Tibial nerve (tissue), 4 donors: ENCODE results near the gene ING3. TPM values are rescaled to one million over a fixed set of nuclear protein-coding genes. Genes with fewer than 3 reads are reported as not detected.

Experiments used
- DNase-seq, 2 donors: peaks; one replicate each; pipeline ENCODE4 v3.0.0-alpha.2; 2019; ENCODE audit warnings: low spot score in 2 of 2
- H3K27ac ChIP-seq, 4 donors: fragments of 200-600 bp; sonication (generic) in 3 of 4; one replicate each; pipeline ENCODE4 v1.5.1; 2017 to 2019; ENCODE audit warnings: mild to moderate bottlenecking in 1 of 4
- H3K27me3 ChIP-seq, 2 donors: fragments of 200-600 bp; sonication (generic) in 1 of 2; one replicate each; pipeline versions ENCODE4 v1.5.1 to v1.6.0; 2017 to 2019
- H3K36me3 ChIP-seq, 3 donors: fragments of 200-600 bp; sonication (generic); one replicate each; pipeline ENCODE4 v1.5.1; 2018 to 2019
- H3K4me1 ChIP-seq, 4 donors: fragments of 200-600 bp; sonication (generic) in 3 of 4; one replicate each; pipeline ENCODE4 v1.5.1; 2017 to 2019
- H3K4me3 ChIP-seq, 4 donors: fragments of 200-600 bp; sonication (generic) in 3 of 4; one replicate each; pipeline ENCODE4 v1.5.1; 2017 to 2019; ENCODE audit warnings: mild to moderate bottlenecking in 1 of 4, moderate library complexity in 1 of 4
- H3K9me3 ChIP-seq, 4 donors: fragments of 200-600 bp; sonication (generic) in 3 of 4; one replicate each; pipeline ENCODE4 v1.5.1; 2017 to 2019
- CTCF ChIP-seq, 5 experiments: fragments of 200-600 bp in 3 of 5; fragments of 450-650 bp in 2 of 5; sonication (generic) in 3 of 5; IDR thresholded peaks; one replicate each; pipeline ENCODE4 v1.5.1; 2016 to 2019; ENCODE audit warnings: antibody characterized with exemption in 5 of 5, mild to moderate bottlenecking in 3 of 5, moderate library complexity in 2 of 5
- EP300 ChIP-seq, 2 donors: sonication (generic); formaldehyde crosslinking; IDR thresholded peaks; one replicate each; pipeline ENCODE4 v1.6.1; 2017; ENCODE audit warnings: antibody characterized with exemption in 2 of 2, mild to moderate bottlenecking in 1 of 2
- POLR2A ChIP-seq, 2 donors: fragments of 450-650 bp; IDR thresholded peaks; one replicate each; pipeline ENCODE4 v1.6.1; 2017; ENCODE audit warnings: antibody characterized with exemption in 2 of 2, mild to moderate bottlenecking in 2 of 2, moderate library complexity in 2 of 2
- WGBS, 2 donors: methylation state at CpG; one replicate each; pipeline ENCODE4 v1.1.5; 2018; 5-methylcytosine and 5-hydroxymethylcytosine counted together
- total RNA-seq, 4 donors: library from RNA; depleted of rRNA; stranded (reverse); fragments of >200 nt; gene quantifications; one replicate each; pipeline ENCODE4 v1.1.0, GENCODE V29; 2016

Gene ING3
- total RNA-seq, 4 donors from 2014 or later = 9.4 to 21.3 (median 11.4) TPM

GRCh38 chr7:120920034-120920433 is 30.5 kb upstream of the ING3 start:
- H3K4me3 ChIP-seq = no peak overlapping the region
- H3K27me3 ChIP-seq = no peaks in the 10 kb centered on the region
- DNase-seq = no peak
- H3K36me3 ChIP-seq = no peaks in the 10 kb centered on the region
- no peaks in the 10 kb centered on the region for H3K9me3 ChIP-seq
- TF ChIP-seq CTCF (IDR thresholded peaks at IDR 0.05) = no peak
- TF ChIP-seq EP300 (IDR thresholded peaks at IDR 0.05) = no peak
- TF ChIP-seq POLR2A (IDR thresholded peaks at IDR 0.05) = no peak
- no peaks in the 10 kb centered on the region for H3K4me1 ChIP-seq
- 68 to 70% methylated on average over 2 of the region's 2 CpGs for WGBS, 2 donors
- no peak overlapping the region for H3K27ac ChIP-seq

GRCh38 chr7:120920591-120921274 is 29.8 kb upstream of the ING3 start:
- TF ChIP-seq CTCF (IDR thresholded peaks at IDR 0.05) (no peak), POLR2A (IDR thresholded peaks at IDR 0.05) (no peak), EP300 (IDR thresholded peaks at IDR 0.05) (no peak)
- H3K4me3 ChIP-seq = no peak overlapping the region
- no peak overlapping the region for H3K27ac ChIP-seq
- 69 to 73% methylated on average over 3 of the region's 3 CpGs for WGBS, 2 donors
- no peaks in the 10 kb centered on the region for H3K4me1 ChIP-seq
- no peaks in the 10 kb centered on the region for H3K9me3 ChIP-seq
- no peaks in the 10 kb centered on the region for H3K36me3 ChIP-seq
- no peak for DNase-seq
- no peaks in the 10 kb centered on the region for H3K27me3 ChIP-seq

GRCh38 chr7:120924837-120925236 is 25.7 kb upstream of the ING3 start:
- H3K27me3 ChIP-seq = no peaks in the 10 kb centered on the region
- no peaks in the 10 kb centered on the region for H3K4me1 ChIP-seq
- 74 to 77% methylated on average over 2 of the region's 2 CpGs for WGBS, 2 donors
- H3K36me3 ChIP-seq = no peaks in the 10 kb centered on the region
- no peak overlapping the region for H3K4me3 ChIP-seq
- H3K27ac ChIP-seq = no peak overlapping the region
- H3K9me3 ChIP-seq = no peaks in the 10 kb centered on the region
- TF ChIP-seq CTCF (IDR thresholded peaks at IDR 0.05) = no peak
- TF ChIP-seq POLR2A (IDR thresholded peaks at IDR 0.05) = no peak
- TF ChIP-seq EP300 (IDR thresholded peaks at IDR 0.05) = no peak
- no peak for DNase-seq

GRCh38 chr7:120925392-120925791 is 25.2 kb upstream of the ING3 start:
- WGBS, 2 donors = 31 to 42% methylated on average over 5 of the region's 5 CpGs
- TF ChIP-seq CTCF (IDR thresholded peaks at IDR 0.05) (no peak), EP300 (IDR thresholded peaks at IDR 0.05) (no peak), POLR2A (IDR thresholded peaks at IDR 0.05) (no peak)
- no peaks in the 10 kb centered on the region for H3K4me1 ChIP-seq

GRCh38 chr7:120926943-120927346 is 23.6 kb upstream of the ING3 start:
- no peaks in the 10 kb centered on the region for H3K27me3 ChIP-seq
- TF ChIP-seq CTCF (IDR thresholded peaks at IDR 0.05) (no peak), EP300 (IDR thresholded peaks at IDR 0.05) (no peak), POLR2A (IDR thresholded peaks at IDR 0.05) (no peak)
- H3K4me1 ChIP-seq = no peaks in the 10 kb centered on the region
- WGBS, 2 donors = 50 to 52% methylated on average over 2 of the region's 2 CpGs
- no peaks in the 10 kb centered on the region for H3K9me3 ChIP-seq
- H3K4me3 ChIP-seq = no peak overlapping the region
- H3K27ac ChIP-seq = no peak overlapping the region
- DNase-seq = no peak
- H3K36me3 ChIP-seq = no peaks in the 10 kb centered on the region

More at GRCh38 chr7:120925392-120925791, 25.2 kb upstream of the ING3 start:
- H3K4me3 ChIP-seq = no peak overlapping the region
- no peaks in the 10 kb centered on the region for H3K9me3 ChIP-seq
- H3K36me3 ChIP-seq = no peaks in the 10 kb centered on the region
- H3K27me3 ChIP-seq = no peaks in the 10 kb centered on the region
- DNase-seq = no peak
- no peak overlapping the region for H3K27ac ChIP-seq
